KOPT-K1 (cell line): ENCODE measurements around the gene USH2A.

Source experiments
- H3K27ac ChIP-seq: fragments of 200-600 bp; sonication (generic); 2 replicates; pipeline ENCODE4 v1.5.1; 2016; ENCODE audit warnings: antibody characterized with exemption, mild to moderate bottlenecking, low read depth, low read length; ENCODE audit not compliant: poor library complexity, severe bottlenecking
- H3K36me3 ChIP-seq: fragments of 200-600 bp; sonication (generic); 2 replicates; pipeline ENCODE4 v1.5.1; 2017; ENCODE audit warnings: antibody characterized with exemption, mild to moderate bottlenecking, low read length, moderate library complexity; ENCODE audit not compliant: insufficient read depth
- H3K9me3 ChIP-seq: fragments of 200-600 bp; sonication (generic); 2 replicates; pipeline ENCODE4 v1.5.1; 2017; ENCODE audit warnings: antibody characterized with exemption, low read length, mild to moderate bottlenecking; ENCODE audit not compliant: insufficient read depth, poor library complexity, severe bottlenecking

Gene USH2A

DNA sequence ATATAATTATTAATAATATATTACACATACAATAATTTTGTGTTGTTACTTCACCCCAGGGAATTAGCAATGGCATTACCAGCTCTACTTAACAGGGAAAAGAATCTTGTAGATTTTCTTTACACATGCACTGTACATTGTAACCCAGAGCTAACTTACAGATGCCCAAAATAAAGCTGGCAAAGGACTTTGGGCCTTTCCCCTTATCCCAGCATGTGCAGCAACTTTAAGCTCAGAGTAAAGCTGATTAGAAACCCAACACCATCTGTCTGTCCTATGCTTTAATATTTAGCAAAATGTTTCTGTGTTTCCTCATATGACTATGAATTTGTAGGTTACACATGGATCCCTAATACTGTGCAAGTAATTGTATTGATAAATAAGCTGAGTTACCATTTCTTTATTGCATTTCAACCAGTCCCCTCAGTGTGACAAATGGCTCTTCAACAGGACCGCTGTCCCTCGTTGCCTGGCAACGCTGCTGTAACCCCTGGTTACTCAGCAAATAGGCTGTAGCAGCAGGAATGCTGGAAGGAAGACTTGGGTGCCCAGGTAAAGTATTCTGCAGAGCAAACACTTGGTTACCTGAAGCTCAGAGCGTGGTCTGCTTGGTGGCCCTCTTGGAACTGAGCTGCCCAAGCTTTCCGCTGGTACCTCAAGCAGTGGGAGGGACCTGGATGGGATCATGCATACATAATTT lies at the start of gene USH2A:
Gene USH2A (minus strand): TSS at position 628 of the 700 bp plus-strand sequence. CDS start 1,112 bp downstream, outside the sequence.
- Histone ChIP-seq H3K9me3 (no peaks in the 10 kb centered on the region), H3K27ac (no peak within 1 kb of the TSS), H3K36me3 (no peaks in the 10 kb centered on the region)

DNA sequence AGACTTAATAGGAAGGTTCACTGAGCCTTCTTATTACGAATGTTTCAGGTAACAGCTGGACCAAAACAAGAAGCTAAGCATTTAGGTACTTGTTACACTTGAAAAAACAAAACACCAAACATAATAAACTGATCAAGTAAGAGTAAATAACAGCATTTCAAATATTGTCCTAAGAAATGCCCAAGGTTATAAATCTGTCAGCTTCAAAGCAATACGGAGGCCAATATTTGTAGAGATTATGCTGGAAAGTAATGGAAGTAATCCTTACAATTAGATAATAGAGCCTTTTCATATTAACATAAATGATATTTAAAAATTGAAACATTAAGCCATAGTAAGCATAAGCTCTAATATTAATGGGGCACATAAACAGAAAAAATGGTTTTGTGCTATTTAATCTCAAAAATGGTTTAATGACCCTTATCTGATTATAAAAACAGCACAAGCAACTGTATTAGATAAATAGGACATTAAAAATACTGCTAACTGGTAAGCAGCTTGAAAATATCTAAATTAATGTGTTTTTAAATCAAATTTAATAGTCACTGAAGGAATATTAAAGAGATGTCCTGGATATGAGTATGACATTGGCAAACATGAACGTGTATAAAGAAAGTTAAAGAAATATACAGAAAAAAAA lies 43.0 kb upstream of the USH2A start:
- no peaks in the 10 kb centered on the region for H3K9me3 ChIP-seq
- H3K36me3 ChIP-seq = no peaks in the 10 kb centered on the region
- H3K27ac ChIP-seq = no peak overlapping the region

GRCh38 chr1:216464489-216464888 lies 41.2 kb upstream of the USH2A start:
- Histone ChIP-seq H3K9me3 (no peaks in the 10 kb centered on the region), H3K27ac (no peak overlapping the region), H3K36me3 (no peaks in the 10 kb centered on the region)

- Histone ChIP-seq H3K9me3 (no peaks in the 10 kb centered on the region), H3K27ac (no peak overlapping the region), H3K36me3 (no peaks in the 10 kb centered on the region)
Measured at GRCh38 chr1:216462066-216462775, 39.0 kb upstream of the USH2A start.

DNA sequence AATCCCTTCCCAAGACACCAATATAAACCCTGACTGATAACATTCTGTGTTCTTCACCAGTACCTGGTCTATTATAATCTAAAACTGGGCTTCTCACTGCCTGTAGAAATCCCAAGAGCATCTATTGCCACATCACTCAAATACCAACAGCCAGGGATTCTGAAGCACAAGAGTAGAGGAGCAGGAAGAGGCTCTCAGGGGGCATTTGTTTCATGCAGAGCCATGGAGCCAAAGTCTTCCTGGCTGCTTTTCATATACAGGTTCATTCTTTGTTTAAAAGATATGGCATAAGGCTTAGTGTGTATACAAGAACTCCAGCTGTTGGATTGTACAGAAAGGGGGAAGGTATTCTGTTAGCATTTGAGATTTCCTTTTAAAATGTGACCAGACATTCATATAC lies 38.2 kb upstream of the USH2A start:
- H3K27ac ChIP-seq = no peak overlapping the region
- H3K9me3 ChIP-seq = no peaks in the 10 kb centered on the region
- no peaks in the 10 kb centered on the region for H3K36me3 ChIP-seq

- H3K27ac ChIP-seq = no peak overlapping the region
- H3K9me3 ChIP-seq = no peaks in the 10 kb centered on the region
- H3K36me3 ChIP-seq = no peaks in the 10 kb centered on the region
Measured at GRCh38 chr1:216459651-216460207, 36.5 kb upstream of the USH2A start.

DNA sequence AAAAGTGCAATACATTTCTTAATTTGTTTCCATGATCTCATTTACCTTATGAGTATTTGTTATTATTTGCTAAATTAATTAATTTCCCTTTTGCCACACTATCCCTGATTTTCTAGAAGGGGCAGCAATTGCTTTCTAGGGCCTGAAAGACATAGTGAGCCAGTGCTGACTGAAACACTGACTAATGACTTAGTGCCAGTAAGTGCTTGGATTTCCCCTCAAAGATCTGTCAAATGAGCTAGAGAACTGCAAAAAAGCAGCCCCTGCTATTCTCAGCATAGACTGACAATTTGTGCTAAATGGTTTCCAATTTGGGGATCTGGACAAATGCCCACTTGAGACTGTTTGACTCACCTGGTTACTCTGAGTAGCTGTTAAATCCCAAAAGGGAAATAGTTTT lies 35.6 kb upstream of the USH2A start:
- Histone ChIP-seq H3K36me3 (no peaks in the 10 kb centered on the region), H3K27ac (no peak overlapping the region), H3K9me3 (no peaks in the 10 kb centered on the region)

GRCh38 chr1:216457356-216457755 lies 34.1 kb upstream of the USH2A start:
- Histone ChIP-seq H3K36me3 (no peaks in the 10 kb centered on the region), H3K27ac (no peak overlapping the region), H3K9me3 (no peaks in the 10 kb centered on the region)

DNA sequence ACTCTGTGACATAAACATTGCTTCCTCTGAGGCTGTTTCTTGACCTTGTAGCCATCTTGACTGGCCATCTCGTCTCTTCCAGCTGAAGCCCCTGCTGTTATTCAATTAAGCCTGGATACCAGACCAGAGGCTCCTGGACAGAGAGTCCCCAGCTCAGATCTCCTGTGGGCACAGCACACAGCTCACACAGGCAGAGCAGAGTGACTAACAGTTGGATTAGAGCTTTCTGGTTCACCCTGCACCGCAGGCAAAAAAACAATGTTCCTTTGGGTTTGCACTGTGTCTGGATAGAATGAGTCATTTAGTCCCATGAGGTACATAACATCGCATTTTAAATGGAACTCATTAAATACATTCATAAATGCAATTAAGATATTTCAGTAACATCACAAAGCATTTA lies 33.4 kb upstream of the USH2A start:
- H3K36me3 ChIP-seq = no peaks in the 10 kb centered on the region
- no peaks in the 10 kb centered on the region for H3K9me3 ChIP-seq
- H3K27ac ChIP-seq = no peak overlapping the region

GRCh38 chr1:216453777-216454176 lies 30.5 kb upstream of the USH2A start:
- no peaks in the 10 kb centered on the region for H3K9me3 ChIP-seq
- no peak overlapping the region for H3K27ac ChIP-seq
- H3K36me3 ChIP-seq = no peaks in the 10 kb centered on the region

DNA sequence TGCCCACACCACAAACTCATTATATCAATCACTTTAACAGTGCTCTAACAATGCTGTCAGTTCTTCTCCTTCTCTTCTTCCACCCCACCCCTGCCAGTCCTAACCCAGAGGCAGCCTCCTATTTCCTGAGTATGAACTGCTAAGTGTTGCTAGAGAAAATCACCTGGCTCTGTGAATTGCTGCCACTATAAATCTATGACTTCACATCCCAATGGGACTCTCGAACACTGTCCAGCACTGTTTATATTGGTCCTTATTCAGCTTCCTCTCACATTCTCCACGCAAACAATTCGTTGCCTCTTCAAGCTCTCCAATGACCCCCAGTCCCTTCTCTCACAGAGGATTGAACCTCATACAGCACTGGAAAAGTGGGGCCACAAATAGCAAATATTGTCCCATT lies 27.0 kb upstream of the USH2A start:
- no peak overlapping the region for H3K27ac ChIP-seq
- H3K9me3 ChIP-seq = no peaks in the 10 kb centered on the region
- no peaks in the 10 kb centered on the region for H3K36me3 ChIP-seq

GRCh38 chr1:216448011-216448510 lies 24.8 kb upstream of the USH2A start:
- no peak overlapping the region for H3K27ac ChIP-seq

DNA sequence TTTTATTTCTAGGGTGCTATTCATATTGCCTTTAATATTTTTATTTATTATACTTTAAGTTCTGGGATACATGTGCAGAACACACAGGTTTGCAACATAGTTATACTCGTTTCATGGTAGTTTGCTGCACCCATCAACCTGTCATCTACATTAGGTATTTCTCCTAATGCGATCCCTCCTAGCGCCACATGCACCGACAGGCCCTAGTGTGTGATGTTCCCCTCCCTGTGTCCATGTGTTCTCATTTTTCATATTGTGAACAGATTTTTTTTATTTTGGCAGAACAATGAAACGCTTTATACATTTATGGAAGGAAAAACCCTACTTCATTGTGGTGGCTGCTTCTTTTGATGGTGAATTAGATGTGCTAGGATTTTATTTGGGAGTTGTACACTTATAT lies 14.4 kb upstream of the USH2A start:
- no peaks in the 10 kb centered on the region for H3K9me3 ChIP-seq
- no peaks in the 10 kb centered on the region for H3K36me3 ChIP-seq

More at GRCh38 chr1:216448011-216448510, 24.8 kb upstream of the USH2A start:
- Histone ChIP-seq H3K9me3 (no peaks in the 10 kb centered on the region), H3K36me3 (no peaks in the 10 kb centered on the region)

GRCh38 chr1:216434232-216434631 lies 11.0 kb upstream of the USH2A start:
- no peaks in the 10 kb centered on the region for H3K36me3 ChIP-seq
- no peaks in the 10 kb centered on the region for H3K9me3 ChIP-seq
- H3K27ac ChIP-seq = no peak overlapping the region

More for the DNA sequence above, 14.4 kb upstream of the USH2A start:
- H3K27ac ChIP-seq = no peak overlapping the region

- no peaks in the 10 kb centered on the region for H3K36me3 ChIP-seq
- H3K9me3 ChIP-seq = no peaks in the 10 kb centered on the region
- no peak overlapping the region for H3K27ac ChIP-seq
Measured at GRCh38 chr1:216433175-216433574, 9.9 kb upstream of the USH2A start.
